Testis (tissue), 2 donors: ENCODE measurements around the gene PTPRQ.

Source experiments
- CTCF ChIP-seq, 3 experiments: fragments of 450-650 bp in 2 of 3; fragments of 200-600 bp in 1 of 3; sonication (generic) in 1 of 3; IDR thresholded peaks; one replicate each; pipeline ENCODE4 v1.5.1; 2016 to 2019; ENCODE audit warnings: antibody characterized with exemption in 3 of 3, mild to moderate bottlenecking in 2 of 3, moderate library complexity in 1 of 3
- POLR2A ChIP-seq: fragments of 450-650 bp; IDR thresholded peaks from one replicate; pipeline ENCODE4 v1.6.1; 2017; ENCODE audit warnings: antibody characterized with exemption, mild to moderate bottlenecking, moderate library complexity

DNA sequence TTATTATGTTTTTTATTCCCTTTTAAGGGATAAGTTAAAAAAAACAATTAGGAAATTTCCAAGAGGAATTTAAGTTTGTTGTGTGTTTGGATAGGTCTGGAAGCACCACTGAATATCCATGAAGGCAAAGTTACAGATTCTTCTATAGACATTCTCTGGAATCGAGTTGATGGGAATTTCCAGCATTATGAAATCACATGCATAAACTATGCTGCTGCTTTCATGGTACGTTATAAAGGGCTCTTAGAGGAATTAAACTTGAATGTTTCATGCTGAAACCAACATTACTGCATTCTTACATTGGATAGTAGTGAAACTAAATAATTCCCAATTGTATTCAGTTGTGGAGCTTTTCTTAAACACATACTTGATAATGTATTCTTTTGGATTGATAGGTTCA is 21.5 kb upstream of the PTPRQ start:
- TF ChIP-seq CTCF (IDR thresholded peaks at IDR 0.05), result no peak
- no peak for TF ChIP-seq POLR2A
